ENCODE measurements around the gene LDLRAD3. TPM values are rescaled to one million over a fixed set of nuclear protein-coding genes. Genes with fewer than 3 reads are reported as not detected.

LDLRAD3 gene
- total RNA-seq, 1 experiment from 2014 or later: 19.0 TPM

GRCh38 chr11:36151933-36152580 lies 208.2 kb downstream of the LDLRAD3 start:
- Histone ChIP-seq H3K27me3 (ENCODE audit: insufficient read depth, low read length) (no peaks in the 10 kb centered on the region), H3K9me2 (ENCODE audit: insufficient read depth) (no peaks in the 10 kb centered on the region), H3K9me3 (ENCODE audit: control insufficient read depth in 1 of 2, insufficient read depth in 1 of 2, low read depth in 1 of 2, low read length in 2 of 2) (no peaks in the 10 kb centered on the region), H3K36me3 (ENCODE audit: control insufficient read depth in 1 of 2, insufficient read depth in 2 of 2, low read length in 2 of 2) (no peaks in the 10 kb centered on the region), H2AFZ (ENCODE audit: low read depth, low read length, poor library complexity, severe bottlenecking) (no peak overlapping the region), H3K27ac (ENCODE audit: low read depth, low read length) (no peak overlapping the region), H3K4me1 (ENCODE audit: control insufficient read depth in 1 of 2, insufficient read depth in 2 of 2, low read length in 2 of 2) (peaks cover 22 to 40% of the 10 kb centered on the region in 2 experiments), H3K4me2 (ENCODE audit: low read length) (no peak overlapping the region), H3K79me2 (ENCODE audit: insufficient read depth, low read length) (no peaks in the 10 kb centered on the region), H3K9ac (ENCODE audit: low read length) (no peak overlapping the region), H3K4me3 (replicated peaks in 1 of 2; ENCODE audit: low read depth in 1 of 2, low read length in 2 of 2) (no peak overlapping the region), H4K20me1 (ENCODE audit: insufficient read depth) (no peaks in the 10 kb centered on the region)
- ChIA-PET CTCF (interaction anchor here (0.9 to 1.6 kb wide), 2 partner anchors 114 to 330 kb away, joined by 3 to 4 read pairs; no protein-coding TSS in a partner anchor), POLR2A (no interaction called here), RAD21 (ENCODE audit: low non-redundant PET in 1 of 2, low total read pairs in 2 of 2, uncharacterized antibody in 2 of 2, unreplicated experiment in 2 of 2) (no interaction called here)
- BruUV-seq (replicated peaks): no TSS peak
- DNase-seq (ENCODE audit: low read depth, low spot score) (no peak), ATAC-seq (no peak)
- TF ChIP-seq EZH2phosphoT487 (IDR thresholded peaks at IDR 0.05; ENCODE audit: borderline replicate concordance): no peak
- no peak for TF ChIP-seq ELF1 (IDR thresholded peaks at IDR 0.05; ENCODE audit: borderline replicate concordance, low read depth)
- no peak for TF ChIP-seq RAD21 (IDR thresholded peaks at IDR 0.05; ENCODE audit: low read depth)
- no peak for TF ChIP-seq REST (IDR thresholded peaks at IDR 0.05; ENCODE audit: low read depth)
- TF ChIP-seq EGR1 (IDR thresholded peaks at IDR 0.05; ENCODE audit: low read depth): no peak
- TF ChIP-seq SRF (IDR thresholded peaks at IDR 0.05; ENCODE audit: low read depth): no peak
- intact Hi-C loops (cut with micrococcal nuclease): loop anchor here (5.0 kb wide), 1 partner anchor 105 kb away; no protein-coding TSS in a partner anchor
